ENCODE data around the gene CDH23.

DNA sequence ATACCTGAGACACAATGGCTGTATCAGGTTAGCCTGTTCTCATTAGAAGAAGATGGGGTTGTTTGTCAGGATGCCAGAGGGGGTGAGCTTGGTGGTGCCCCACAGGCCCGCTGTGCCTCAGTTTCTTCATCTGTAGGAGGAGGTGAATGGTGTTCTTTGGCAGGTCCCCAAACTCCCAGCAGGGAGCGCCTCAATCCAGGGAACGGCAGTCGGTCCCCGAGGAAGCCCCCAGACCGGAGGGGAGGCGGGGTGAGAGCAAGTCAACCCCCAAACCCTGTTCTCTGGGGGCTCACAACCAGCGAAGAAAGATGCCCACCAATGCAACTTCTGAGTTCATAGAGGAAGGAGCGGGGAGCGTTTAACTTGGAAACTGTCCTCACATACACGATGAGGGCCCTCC is 306.9 kb downstream of the CDH23 start:
- TF ChIP-seq POLR2A (IDR thresholded peaks at IDR 0.05; ENCODE audit: low read depth) (no peak), CTCF (IDR thresholded peaks at IDR 0.05) (no peak)
